Measurements from ENCODE around the gene SCARB2.

The SCARB2 gene

GRCh38 chr4:76224171-76224570, 10.5 kb upstream of the SCARB2 start:
- no peak for DNase-seq

DNA sequence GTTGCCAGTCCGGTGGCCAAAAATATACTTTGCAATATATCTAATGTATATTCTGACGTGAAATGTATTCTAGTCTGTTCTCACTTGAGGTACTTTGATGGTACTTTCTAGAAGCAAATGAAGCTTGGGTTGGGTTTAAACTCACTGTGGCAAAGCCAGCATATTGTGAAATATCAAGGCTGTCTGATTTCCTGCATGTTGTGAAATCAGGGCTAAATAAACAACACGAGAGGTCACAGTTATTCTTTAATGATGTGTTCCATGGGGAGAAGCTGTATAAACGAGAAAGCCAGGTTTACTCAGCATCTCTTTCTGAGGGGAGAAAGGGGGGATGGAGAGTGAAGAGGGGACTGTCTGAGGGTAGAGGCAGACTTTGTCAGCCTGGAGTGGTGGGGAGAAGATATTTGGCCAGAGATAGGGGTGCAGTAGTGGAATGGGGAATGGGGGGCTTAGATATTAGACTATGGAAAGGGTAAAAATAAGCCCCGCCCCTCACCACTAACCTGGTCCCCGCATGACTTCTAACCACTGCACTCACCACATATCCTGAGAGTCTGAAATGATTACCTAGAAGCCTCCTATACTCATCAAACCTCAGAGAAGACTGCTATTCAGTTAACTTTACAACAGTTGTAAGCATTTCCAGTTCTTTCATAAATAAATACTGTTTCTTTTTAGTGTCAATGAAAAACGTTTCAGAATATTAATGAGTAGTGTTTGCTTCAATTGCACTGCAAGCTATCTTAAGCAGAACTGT, 5.9 kb upstream of the SCARB2 start:
- DNase-seq, result no peak

- no peak for DNase-seq
Measured at GRCh38 chr4:76216975-76217814, 3.6 kb upstream of the SCARB2 start.

DNA sequence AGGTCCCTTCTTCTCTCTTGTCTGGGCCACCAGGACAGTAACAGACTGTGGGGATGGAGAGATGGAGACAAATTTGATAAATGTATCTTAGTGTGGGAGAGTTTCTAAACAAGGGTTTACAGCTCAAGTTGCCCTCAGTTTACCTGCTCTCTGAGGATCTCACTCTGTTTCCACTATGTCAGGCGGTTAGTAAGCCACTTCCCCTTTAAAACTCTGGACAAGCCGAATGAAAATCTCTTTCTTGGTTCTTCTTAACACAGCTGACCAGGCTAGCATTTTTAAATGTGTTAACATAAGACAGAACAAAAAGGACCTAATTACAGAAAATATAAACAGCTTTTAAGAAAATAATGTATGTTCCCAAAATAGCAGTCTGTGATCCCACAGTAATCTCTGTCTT, 2.9 kb upstream of the SCARB2 start:
- no peak for DNase-seq

- DNase-seq, result no peak
Measured at GRCh38 chr4:76215077-76215476, 1.5 kb upstream of the SCARB2 start.

DNA sequence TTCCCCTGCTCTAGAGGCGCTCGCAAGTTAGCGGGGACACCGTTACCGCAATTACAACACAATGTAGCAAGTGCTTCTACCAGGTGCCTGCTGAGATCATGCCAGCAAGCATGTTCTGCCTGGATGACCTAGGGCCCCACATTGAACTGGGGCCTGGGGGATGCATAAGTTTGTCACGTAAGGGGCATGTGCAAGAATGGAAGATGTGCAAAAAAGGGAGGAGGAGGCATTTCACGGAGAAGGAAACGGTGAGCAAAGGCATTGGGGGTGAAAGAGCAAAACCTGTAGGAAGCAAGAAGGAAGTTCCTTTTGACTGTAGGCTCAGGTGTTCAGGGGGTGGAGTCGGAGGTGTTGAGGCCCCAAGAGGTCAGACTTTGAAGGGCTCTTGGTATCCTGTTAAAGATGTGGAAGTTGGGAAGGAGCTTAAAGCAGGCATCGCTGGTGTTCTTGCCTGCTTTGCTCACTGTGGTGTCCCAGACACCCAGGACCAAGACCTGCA, 602 bp upstream of the SCARB2 start:
- DNase-seq, result no peak

- no peak for DNase-seq
Measured at GRCh38 chr4:76212851-76213414, 691 bp downstream of the SCARB2 start.

DNA sequence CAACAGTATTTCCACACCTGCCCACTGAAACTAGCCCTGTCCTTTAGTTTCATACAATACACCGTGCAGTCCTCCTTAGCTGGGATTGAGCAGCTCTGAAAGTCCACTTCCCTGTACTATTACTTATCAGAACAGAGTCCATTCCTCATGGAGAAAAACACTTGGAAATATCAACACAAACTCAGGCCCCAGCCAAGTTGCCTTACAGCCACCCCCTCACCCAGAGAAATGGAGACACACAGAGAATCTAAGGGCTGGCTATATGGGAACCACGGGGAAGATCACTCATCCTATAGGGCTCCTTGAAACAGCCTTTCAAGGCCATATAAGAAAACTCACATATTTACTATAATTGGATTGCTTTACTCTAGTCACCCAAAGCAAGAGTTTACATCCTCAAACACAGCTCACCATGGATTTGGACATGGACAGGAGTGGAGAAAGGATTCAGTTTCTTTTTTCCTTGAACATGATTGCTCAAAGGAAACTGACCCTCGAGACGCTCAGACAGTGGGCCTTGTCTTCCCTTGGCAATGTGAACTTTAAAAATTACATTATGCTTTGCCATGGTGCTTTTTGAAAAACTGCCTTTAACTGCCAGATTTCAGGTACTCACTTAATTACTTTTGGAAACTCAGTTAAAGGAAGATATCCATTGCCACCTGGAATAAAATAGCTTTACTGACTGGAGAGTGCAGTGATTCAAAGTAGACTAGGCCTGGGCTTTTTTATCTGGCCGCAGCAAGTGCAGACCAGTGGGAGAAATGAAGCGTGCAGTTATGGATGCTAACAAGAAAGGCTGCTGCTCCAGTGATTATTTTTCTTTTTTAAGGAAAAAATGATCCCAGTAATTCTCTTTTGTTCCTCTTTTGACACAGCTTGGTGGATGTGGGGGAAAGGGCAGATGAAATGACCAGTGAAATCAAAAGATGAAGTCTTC, 1.6 kb downstream of the SCARB2 start:
- DNase-seq, result no peak

GRCh38 chr4:76210452-76210851, 3.2 kb downstream of the SCARB2 start:
- DNase-seq, result no peak

- no peak for DNase-seq
Measured at GRCh38 chr4:76209881-76210280, 3.7 kb downstream of the SCARB2 start.

DNA sequence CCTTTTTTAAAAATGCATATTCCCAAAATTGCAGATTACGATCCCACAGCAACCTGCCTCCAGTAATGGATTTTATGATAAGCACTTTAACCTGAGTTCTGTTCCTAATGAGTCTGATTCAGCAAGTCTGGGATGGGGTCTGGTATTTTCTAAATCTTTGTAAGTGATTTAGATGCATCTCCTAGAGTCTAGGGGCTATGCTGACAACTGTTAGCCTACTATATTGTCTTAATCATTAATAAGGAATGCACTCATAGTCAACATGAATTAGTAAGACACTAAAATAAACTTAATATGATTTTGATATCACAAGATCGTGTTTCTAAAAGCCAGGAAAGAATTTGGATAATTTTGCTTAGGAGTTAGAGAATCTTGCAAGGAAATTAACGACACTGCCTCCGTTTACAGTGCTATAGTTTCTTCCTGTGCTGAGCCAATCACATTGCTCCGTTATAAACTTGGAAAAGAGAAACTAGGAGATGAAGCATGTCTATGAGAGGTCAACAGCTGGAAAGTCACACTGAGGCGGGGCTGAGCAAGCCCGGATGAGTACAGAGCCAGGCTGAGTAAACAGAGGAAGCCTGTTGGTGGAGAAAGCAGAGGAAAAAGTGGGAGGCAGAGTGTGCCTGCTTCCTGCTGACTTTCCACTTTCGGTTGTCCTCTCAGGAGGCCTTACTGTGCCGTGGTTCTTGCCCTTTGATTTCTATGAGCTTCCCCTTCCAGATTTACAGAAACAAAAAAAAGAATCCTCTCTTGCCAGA, 5.4 kb downstream of the SCARB2 start:
- peak; percentile 61 for DNase-seq

GRCh38 chr4:76207549-76207948, 6.1 kb downstream of the SCARB2 start:
- DNase-seq, result no peak

- no peak for DNase-seq
Measured at GRCh38 chr4:76206222-76206942, 7.2 kb downstream of the SCARB2 start.

- no peak for DNase-seq
Measured at GRCh38 chr4:76205476-76205875, 8.1 kb downstream of the SCARB2 start.

GRCh38 chr4:76204936-76205335, 8.7 kb downstream of the SCARB2 start:
- DNase-seq, result no peak

DNA sequence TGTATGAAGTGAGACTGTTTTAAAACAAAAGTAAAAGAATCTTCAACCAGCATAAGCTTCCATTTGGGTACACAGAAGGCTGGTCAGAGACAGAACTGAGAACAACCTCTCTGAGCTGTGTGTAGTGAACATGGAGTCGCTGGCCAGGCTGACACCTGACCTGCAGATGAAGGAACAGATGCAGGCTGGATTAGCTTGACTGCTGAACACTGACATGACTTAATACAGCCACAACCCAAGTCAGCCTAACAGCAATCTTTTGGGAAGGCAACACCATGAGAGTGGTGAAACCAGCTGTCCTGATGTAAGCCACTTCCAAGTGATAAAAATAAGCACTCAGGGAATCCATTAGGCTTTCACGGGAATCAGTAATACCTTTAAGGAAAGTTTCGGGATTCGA, 10.1 kb downstream of the SCARB2 start:
- DNase-seq, result no peak

DNA sequence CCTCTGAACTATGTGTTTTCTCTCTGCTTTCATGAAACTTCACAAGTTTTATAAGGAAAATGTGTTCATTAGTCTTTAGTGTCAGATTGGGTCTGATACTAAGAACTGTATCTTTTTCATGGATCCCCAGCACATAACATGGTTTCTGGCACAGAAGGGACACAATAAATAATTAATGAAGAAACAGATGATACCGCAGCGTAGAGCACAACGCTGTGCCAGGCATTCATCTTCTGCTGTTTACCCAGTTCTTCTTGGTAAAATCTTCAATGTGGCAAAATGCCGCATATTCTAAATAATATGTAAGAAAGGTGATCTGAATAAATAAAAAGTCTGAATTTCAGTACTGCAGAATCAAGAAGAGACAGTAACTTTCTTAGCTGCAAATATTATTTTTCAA, 12.3 kb downstream of the SCARB2 start:
- DNase-seq, result no peak

- no peak for DNase-seq
Measured at GRCh38 chr4:76200771-76201231, 12.8 kb downstream of the SCARB2 start.

DNA sequence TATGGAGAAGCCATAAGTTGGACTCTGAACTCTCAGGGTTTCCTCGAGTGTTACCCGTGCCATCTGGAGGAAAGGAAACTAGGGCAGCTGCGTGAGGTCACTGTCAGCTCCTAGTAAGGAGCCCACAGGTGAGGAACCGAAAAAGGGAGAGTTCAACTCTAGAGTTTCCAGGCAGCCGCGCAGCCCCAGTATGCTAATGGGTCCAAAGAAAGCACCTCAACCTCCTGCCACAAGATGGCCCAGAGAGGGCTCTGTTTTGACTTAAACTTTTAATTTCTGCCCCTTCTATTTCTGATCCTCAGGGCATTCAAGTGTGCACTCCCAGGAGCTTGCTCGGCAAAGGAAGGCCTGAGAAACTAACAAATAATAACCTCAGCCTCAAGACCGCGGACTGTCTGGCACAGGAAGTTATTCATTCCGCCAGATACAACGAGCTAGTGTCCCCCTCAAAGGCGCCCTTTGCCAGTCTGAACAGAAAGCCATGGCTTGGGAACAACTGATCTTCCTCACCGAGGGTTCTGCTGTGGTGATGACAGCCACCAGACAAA, 13.9 kb downstream of the SCARB2 start:
- DNase-seq, result no peak

GRCh38 chr4:76198411-76199237, 15.0 kb downstream of the SCARB2 start:
- peak; percentile 62 for DNase-seq

All from right forelimb (tissue), 1 donor.